Panc1 (cell line): ENCODE data around the gene CD151. TPM values are rescaled to one million over a fixed set of nuclear protein-coding genes. Genes with fewer than 3 reads are reported as not detected.

Source experiments
- ATAC-seq: fragments of 200-7000 bp; cut with Tn5 transposase; 2 replicates; pipeline ENCODE4 v1.9.1; 2020; ENCODE audit warnings: mild to moderate bottlenecking, moderate library complexity
- BruUV-seq: library from RNA; stranded (reverse); fragments of 400-500 nt; replicated peaks from 2 replicates; lab custom pipeline; 2021; lab: Mats Ljungman, UMichigan
- CTCF ChIA-PET: fragments of 300-600 bp; sonication (Branson Sonifier 250); formaldehyde crosslinking; loops from one replicate; lab custom pipeline; 2022; ENCODE audit warnings: antibody characterized with exemption; lab: Charles Lee
- POLR2A ChIA-PET: fragments of 300-600 bp; sonication (Branson Sonifier 250); formaldehyde crosslinking; loops from one replicate; lab custom pipeline; 2022; ENCODE audit warnings: antibody characterized with exemption; lab: Charles Lee
- DNase-seq: peaks from one replicate; pipeline ENCODE4 v3.0.0-alpha.2; 2010; ENCODE audit warnings: low read depth, low spot score
- H3K27ac ChIP-seq: 2 replicates; pipeline ENCODE4 v1.5.1; 2011; ENCODE audit warnings: mild to moderate bottlenecking, low read length, inconsistent platforms
- H3K27me3 ChIP-seq: fragments of 200-500 bp; sonication (Bioruptor generic); 2 replicates; pipeline ENCODE4 v1.6.0; 2014; ENCODE audit warnings: low read length, inconsistent platforms; ENCODE audit not compliant: control insufficient read depth, insufficient read depth
- H3K36me3 ChIP-seq: fragments of 200-500 bp; sonication (Bioruptor generic); 2 replicates; pipeline ENCODE4 v1.5.1; 2014; ENCODE audit warnings: inconsistent platforms, mild to moderate bottlenecking, low read length, moderate library complexity; ENCODE audit not compliant: control insufficient read depth, insufficient read depth
- H3K4me1 ChIP-seq: 2 replicates; pipeline ENCODE4 v1.5.1; 2011; ENCODE audit warnings: inconsistent platforms, mild to moderate bottlenecking, low read length, moderate library complexity; ENCODE audit not compliant: control insufficient read depth, insufficient read depth
- H3K4me3 ChIP-seq, 2 experiments: 2 replicates each; pipeline ENCODE4 v1.5.1; 2011 to 2012; ENCODE audit warnings: low read depth in 2 of 2, low read length in 2 of 2, mild to moderate bottlenecking in 2 of 2, inconsistent platforms in 1 of 2, moderate library complexity in 1 of 2
- H3K9me3 ChIP-seq: fragments of 200-500 bp; sonication (Bioruptor generic); 2 replicates; pipeline ENCODE4 v1.5.1; 2014; ENCODE audit warnings: low read depth, mild to moderate bottlenecking, inconsistent platforms, low read length, moderate library complexity; ENCODE audit not compliant: control insufficient read depth, insufficient read depth
- CTCF ChIP-seq: fragments of 450-650 bp; IDR thresholded peaks from 2 replicates; pipeline ENCODE4 v1.5.1; 2017; ENCODE audit warnings: mild to moderate bottlenecking
- POLR2AphosphoS5 ChIP-seq: IDR thresholded peaks from 2 replicates; pipeline ENCODE4 v1.6.1; 2012; ENCODE audit warnings: mild to moderate bottlenecking, low read depth, low read length, moderate library complexity
- REST ChIP-seq, 2 experiments: IDR thresholded peaks; 2 replicates each; pipeline ENCODE4 v1.6.1; 2011 to 2012; ENCODE audit warnings: low read depth in 2 of 2, control low read depth in 1 of 2, low read length in 1 of 2, mild to moderate bottlenecking in 1 of 2, moderate library complexity in 1 of 2; ENCODE audit not compliant: insufficient read depth in 1 of 2
- SIN3A ChIP-seq: IDR thresholded peaks from 2 replicates; pipeline ENCODE4 v1.6.1; 2012; ENCODE audit warnings: low read depth, mild to moderate bottlenecking, low read length, moderate library complexity, borderline replicate concordance; ENCODE audit not compliant: insufficient read depth
- TCF7L2 ChIP-seq: IDR thresholded peaks from 2 replicates; pipeline ENCODE4 v1.6.1; 2011; ENCODE audit warnings: mild to moderate bottlenecking, low read depth, low read length, inconsistent platforms
- in situ Hi-C: cut with HindIII; loops from 2 replicates; pipeline ENCODE4 v1.10.0; 2016; ENCODE audit warnings: low sequenced_read_pairs, low pct_unique_long_range_greater_than_20kb
- intact Hi-C: fragments of 100-400 bp; cut with micrococcal nuclease; formaldehyde crosslinking; loops from one replicate; pipeline ENCODE4 v1.10.0; 2022; ENCODE audit not compliant: unreplicated experiment
- total RNA-seq: library from RNA; stranded (reverse); gene quantifications from one replicate; pipeline ENCODE4 v1.2.1, GENCODE V29; 2021; ENCODE audit not compliant: unreplicated experiment

The CD151 gene
- total RNA-seq, 1 experiment from 2014 or later: 680 TPM

GRCh38 chr11:870418-870817 lies 37.7 kb downstream of the CD151 start:
- POLR2A ChIA-PET: no interaction called here
- BruUV-seq: no TSS peak
- CTCF ChIA-PET: no interaction called here
- ATAC-seq (no peak), DNase-seq (no peak)
- intact Hi-C loops: no loop called here
- in situ Hi-C loops: no loop called here
- Histone ChIP-seq H3K27me3 (no peaks in the 10 kb centered on the region), H3K9me3 (no peaks in the 10 kb centered on the region), H3K36me3 (no peaks in the 10 kb centered on the region), H3K4me3 (no peak overlapping the region), H3K4me1 (peaks cover 27% of the 10 kb centered on the region), H3K27ac (no peak overlapping the region)
- no peak for TF ChIP-seq POLR2AphosphoS5
- TF ChIP-seq REST (IDR thresholded peaks at IDR 0.05; ENCODE audit: insufficient read depth in 1 of 2, low read depth in 2 of 2, low read length in 1 of 2): no peak
- TF ChIP-seq CTCF: no peak
- no peak for TF ChIP-seq SIN3A
- no peak for TF ChIP-seq TCF7L2

GRCh38 chr11:871472-871871 lies 38.7 kb downstream of the CD151 start:
- Histone ChIP-seq H3K4me3 (no peak overlapping the region), H3K4me1 (peaks cover 16% of the 10 kb centered on the region), H3K27me3 (no peaks in the 10 kb centered on the region), H3K9me3 (no peaks in the 10 kb centered on the region), H3K27ac (no peak overlapping the region), H3K36me3 (no peaks in the 10 kb centered on the region)
- POLR2A ChIA-PET: no interaction called here
- intact Hi-C loops: no loop called here
- in situ Hi-C loops: no loop called here
- TF ChIP-seq REST (IDR thresholded peaks at IDR 0.05; ENCODE audit: insufficient read depth in 1 of 2, low read depth in 2 of 2, low read length in 1 of 2): no peak
- TF ChIP-seq CTCF: no peak
- no peak; the same call in 1 of the 2 replicates for TF ChIP-seq POLR2AphosphoS5
- TF ChIP-seq SIN3A: no peak
- TF ChIP-seq TCF7L2: no peak
- ATAC-seq (no peak), DNase-seq (no peak)
- BruUV-seq: no TSS peak
- CTCF ChIA-PET: no interaction called here
